K562 (cell line): Measurements from ENCODE around the gene ZNF865. TPM values are rescaled to one million over a fixed set of nuclear protein-coding genes. Genes with fewer than 3 reads are reported as not detected.
A peak's percentile ranks its signal among the peaks of the same experiment; 100 is the strongest.

Source experiments
- EGR1 ChIP-seq: fragments of 450-650 bp; conservative IDR thresholded peaks from 2 replicates; pipeline ENCODE4 v1.6.1; 2017; ENCODE audit warnings: mild to moderate bottlenecking
- POLR2G ChIP-seq: fragments of 200-400 bp; formaldehyde crosslinking; IDR thresholded peaks from 2 replicates; pipeline ENCODE4 v1.6.1; 2017; ENCODE audit warnings: low read depth, mild to moderate bottlenecking, antibody characterized with exemption, low read length, moderate library complexity
- ZNF175 ChIP-seq: fragments of 200-800 bp; sonication (Bioruptor generic); IDR thresholded peaks from 2 replicates; pipeline ENCODE4 v1.6.1; 2016; ENCODE audit warnings: low read depth, mild to moderate bottlenecking, missing genetic modification characterization, missing compliant biosample characterization
- polyA plus RNA-seq, 8 experiments: library from polyadenylated mRNA; depleted of rRNA in 4 of 8; stranded (reverse) in 5 of 8; unstranded in 3 of 8; fragments of >200 nt; fragmentation: Nextera tagmentation in 2 of 8; fragmentation: Illumina TruSeq in 1 of 8; extraction: Ambion mirVana in 2 of 8; extraction: Trizol in 1 of 8; gene quantifications; 2 replicates each; pipeline versions ENCODE4 v1.2.1 to v1.2.3, GENCODE V29; 2011 to 2014; ENCODE audit warnings: inconsistent platforms in 1 of 8, missing spikeins in 1 of 8
- total RNA-seq, 7 experiments: library from RNA; depleted of rRNA in 6 of 7; stranded (reverse); fragments of >200 nt in 6 of 7; fragmentation: Illumina TruSeq in 2 of 7; extraction: Trizol in 2 of 7; gene quantifications; 2 replicates each; pipeline versions ENCODE4 v1.2.1 to v1.2.3, GENCODE V29; 2011 to 2021; ENCODE audit warnings: low replicate concordance in 1 of 7
- TF ChIP-seq, protein P1 (sequence below), 2 experiments: fragments of 450-650 bp; formaldehyde crosslinking in 1 of 2; IDR thresholded peaks; 2 replicates each; pipeline versions ENCODE4 v1.4.0 to v1.6.1; 2014 to 2020; ENCODE audit warnings: mild to moderate bottlenecking in 2 of 2, borderline replicate concordance in 1 of 2, low read depth in 1 of 2
- TF ChIP-seq, protein P2 (sequence below), 3 experiments: fragments of 200-800 bp in 1 of 3; sonication (Bioruptor generic) in 1 of 3; sonication (generic) in 1 of 3; formaldehyde crosslinking in 1 of 3; IDR thresholded peaks; 2 replicates each; pipeline versions ENCODE4 v1.6.1 to v1.8.0; 2016 to 2022; ENCODE audit warnings: mild to moderate bottlenecking in 2 of 3, missing compliant biosample characterization in 2 of 3, missing genetic modification characterization in 2 of 3, missing genetic modification reagents in 1 of 3
- TF ChIP-seq, protein P3 (sequence below): fragments of 450-650 bp; IDR thresholded peaks from 2 replicates; pipeline ENCODE4 v1.6.1; 2016
- TF ChIP-seq, protein P4 (sequence below): fragments of 200-800 bp; sonication (Bioruptor generic); IDR thresholded peaks from 2 replicates; pipeline ENCODE4 v1.6.1; 2016; ENCODE audit warnings: missing genetic modification characterization, missing compliant biosample characterization

ZNF865 gene
- total and polyA plus RNA-seq, 9 of the 15 experiments (the other 6 are each of a cell fraction or from before 2014, with no cell fraction given): 0.40 to 18.8 (median 1.6) TPM; not detected in 2

DNA sequence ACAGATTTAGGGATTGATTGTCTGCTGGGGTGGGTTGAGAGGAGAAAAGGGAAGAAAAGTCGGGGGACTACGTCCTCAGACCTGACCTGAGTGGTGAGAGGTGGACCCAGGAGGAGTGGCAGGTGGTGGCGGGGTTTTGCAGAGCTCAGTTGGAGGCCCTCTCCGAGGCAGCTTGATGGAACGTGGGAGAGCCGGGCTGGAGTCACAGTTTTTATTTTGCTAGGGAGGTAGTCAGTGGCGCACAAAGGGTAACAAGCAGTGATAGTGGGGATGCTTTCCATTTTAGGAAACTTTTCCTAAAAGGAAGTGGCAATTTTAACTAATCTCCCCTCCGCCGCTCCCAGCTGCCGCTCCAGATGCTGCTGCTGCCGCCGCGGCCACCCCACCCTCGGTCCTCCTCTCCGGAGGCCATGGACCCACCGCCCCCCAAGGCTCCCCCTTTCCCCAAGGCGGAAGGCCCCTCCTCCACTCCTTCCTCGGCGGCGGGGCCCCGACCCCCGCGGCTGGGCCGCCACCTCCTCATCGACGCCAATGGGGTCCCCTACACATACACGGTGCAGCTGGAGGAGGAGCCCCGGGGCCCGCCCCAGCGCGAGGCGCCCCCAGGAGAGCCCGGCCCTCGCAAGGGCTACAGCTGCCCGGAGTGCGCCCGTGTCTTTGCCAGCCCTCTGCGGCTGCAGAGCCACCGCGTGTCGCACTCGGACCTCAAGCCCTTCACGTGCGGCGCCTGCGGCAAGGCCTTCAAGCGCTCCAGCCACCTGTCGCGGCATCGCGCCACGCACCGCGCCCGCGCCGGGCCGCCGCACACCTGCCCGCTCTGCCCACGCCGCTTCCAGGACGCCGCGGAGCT lies 36.9 kb downstream of the ZNF865 start (continued):
- TF ChIP-seq, protein P1, sequence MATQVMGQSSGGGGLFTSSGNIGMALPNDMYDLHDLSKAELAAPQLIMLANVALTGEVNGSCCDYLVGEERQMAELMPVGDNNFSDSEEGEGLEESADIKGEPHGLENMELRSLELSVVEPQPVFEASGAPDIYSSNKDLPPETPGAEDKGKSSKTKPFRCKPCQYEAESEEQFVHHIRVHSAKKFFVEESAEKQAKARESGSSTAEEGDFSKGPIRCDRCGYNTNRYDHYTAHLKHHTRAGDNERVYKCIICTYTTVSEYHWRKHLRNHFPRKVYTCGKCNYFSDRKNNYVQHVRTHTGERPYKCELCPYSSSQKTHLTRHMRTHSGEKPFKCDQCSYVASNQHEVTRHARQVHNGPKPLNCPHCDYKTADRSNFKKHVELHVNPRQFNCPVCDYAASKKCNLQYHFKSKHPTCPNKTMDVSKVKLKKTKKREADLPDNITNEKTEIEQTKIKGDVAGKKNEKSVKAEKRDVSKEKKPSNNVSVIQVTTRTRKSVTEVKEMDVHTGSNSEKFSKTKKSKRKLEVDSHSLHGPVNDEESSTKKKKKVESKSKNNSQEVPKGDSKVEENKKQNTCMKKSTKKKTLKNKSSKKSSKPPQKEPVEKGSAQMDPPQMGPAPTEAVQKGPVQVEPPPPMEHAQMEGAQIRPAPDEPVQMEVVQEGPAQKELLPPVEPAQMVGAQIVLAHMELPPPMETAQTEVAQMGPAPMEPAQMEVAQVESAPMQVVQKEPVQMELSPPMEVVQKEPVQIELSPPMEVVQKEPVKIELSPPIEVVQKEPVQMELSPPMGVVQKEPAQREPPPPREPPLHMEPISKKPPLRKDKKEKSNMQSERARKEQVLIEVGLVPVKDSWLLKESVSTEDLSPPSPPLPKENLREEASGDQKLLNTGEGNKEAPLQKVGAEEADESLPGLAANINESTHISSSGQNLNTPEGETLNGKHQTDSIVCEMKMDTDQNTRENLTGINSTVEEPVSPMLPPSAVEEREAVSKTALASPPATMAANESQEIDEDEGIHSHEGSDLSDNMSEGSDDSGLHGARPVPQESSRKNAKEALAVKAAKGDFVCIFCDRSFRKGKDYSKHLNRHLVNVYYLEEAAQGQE (IDR thresholded peaks at IDR 0.05; ENCODE audit: borderline replicate concordance): no peak
- TF ChIP-seq, protein P1 (CRISPR knock-in tag; IDR thresholded peaks at IDR 0.05; ENCODE audit: low read depth): 0 out of 2 replicates have a peak, but pooled peaks have one; percentile 29
- TF ChIP-seq, protein P2, sequence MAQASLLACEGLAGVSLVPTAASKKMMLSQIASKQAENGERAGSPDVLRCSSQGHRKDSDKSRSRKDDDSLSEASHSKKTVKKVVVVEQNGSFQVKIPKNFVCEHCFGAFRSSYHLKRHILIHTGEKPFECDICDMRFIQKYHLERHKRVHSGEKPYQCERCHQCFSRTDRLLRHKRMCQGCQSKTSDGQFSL (CRISPR knock-in tag; IDR thresholded peaks at IDR 0.05): no peak
- TF ChIP-seq, protein P2 (tag; IDR thresholded peaks at IDR 0.05): no peak
- TF ChIP-seq EGR1 (no peak), POLR2G (peak; percentile 80), ZNF175 (CRISPR knock-in tag) (no peak)
- TF ChIP-seq, protein P3, sequence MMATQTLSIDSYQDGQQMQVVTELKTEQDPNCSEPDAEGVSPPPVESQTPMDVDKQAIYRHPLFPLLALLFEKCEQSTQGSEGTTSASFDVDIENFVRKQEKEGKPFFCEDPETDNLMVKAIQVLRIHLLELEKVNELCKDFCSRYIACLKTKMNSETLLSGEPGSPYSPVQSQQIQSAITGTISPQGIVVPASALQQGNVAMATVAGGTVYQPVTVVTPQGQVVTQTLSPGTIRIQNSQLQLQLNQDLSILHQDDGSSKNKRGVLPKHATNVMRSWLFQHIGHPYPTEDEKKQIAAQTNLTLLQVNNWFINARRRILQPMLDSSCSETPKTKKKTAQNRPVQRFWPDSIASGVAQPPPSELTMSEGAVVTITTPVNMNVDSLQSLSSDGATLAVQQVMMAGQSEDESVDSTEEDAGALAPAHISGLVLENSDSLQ: peak; percentile 10; the same call in 1 of the 2 replicates
- TF ChIP-seq, protein P4, sequence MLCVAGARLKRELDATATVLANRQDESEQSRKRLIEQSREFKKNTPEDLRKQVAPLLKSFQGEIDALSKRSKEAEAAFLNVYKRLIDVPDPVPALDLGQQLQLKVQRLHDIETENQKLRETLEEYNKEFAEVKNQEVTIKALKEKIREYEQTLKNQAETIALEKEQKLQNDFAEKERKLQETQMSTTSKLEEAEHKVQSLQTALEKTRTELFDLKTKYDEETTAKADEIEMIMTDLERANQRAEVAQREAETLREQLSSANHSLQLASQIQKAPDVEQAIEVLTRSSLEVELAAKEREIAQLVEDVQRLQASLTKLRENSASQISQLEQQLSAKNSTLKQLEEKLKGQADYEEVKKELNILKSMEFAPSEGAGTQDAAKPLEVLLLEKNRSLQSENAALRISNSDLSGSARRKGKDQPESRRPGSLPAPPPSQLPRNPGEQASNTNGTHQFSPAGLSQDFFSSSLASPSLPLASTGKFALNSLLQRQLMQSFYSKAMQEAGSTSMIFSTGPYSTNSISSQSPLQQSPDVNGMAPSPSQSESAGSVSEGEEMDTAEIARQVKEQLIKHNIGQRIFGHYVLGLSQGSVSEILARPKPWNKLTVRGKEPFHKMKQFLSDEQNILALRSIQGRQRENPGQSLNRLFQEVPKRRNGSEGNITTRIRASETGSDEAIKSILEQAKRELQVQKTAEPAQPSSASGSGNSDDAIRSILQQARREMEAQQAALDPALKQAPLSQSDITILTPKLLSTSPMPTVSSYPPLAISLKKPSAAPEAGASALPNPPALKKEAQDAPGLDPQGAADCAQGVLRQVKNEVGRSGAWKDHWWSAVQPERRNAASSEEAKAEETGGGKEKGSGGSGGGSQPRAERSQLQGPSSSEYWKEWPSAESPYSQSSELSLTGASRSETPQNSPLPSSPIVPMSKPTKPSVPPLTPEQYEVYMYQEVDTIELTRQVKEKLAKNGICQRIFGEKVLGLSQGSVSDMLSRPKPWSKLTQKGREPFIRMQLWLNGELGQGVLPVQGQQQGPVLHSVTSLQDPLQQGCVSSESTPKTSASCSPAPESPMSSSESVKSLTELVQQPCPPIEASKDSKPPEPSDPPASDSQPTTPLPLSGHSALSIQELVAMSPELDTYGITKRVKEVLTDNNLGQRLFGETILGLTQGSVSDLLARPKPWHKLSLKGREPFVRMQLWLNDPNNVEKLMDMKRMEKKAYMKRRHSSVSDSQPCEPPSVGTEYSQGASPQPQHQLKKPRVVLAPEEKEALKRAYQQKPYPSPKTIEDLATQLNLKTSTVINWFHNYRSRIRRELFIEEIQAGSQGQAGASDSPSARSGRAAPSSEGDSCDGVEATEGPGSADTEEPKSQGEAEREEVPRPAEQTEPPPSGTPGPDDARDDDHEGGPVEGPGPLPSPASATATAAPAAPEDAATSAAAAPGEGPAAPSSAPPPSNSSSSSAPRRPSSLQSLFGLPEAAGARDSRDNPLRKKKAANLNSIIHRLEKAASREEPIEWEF (CRISPR knock-in tag): no peak
